DMS 273 treated with DMSO at 0.1 percent for 48 hours (cell line): Measurements from ENCODE around the gene GPAM.
"Not testable (repeated sequence)": the region's sequence is repeated elsewhere in the genome, so short reads cannot be mapped to it uniquely, and the experiment has no call there.

Experiments used
- DNase-seq: peaks from one replicate; lab custom pipeline; 2025; lab: John Stamatoyannopoulos, UW

Gene GPAM

GRCh38 chr10:112132435-112132834, 51.1 kb downstream of the GPAM start:
- no peak for DNase-seq

GRCh38 chr10:112131996-112132395, 51.6 kb downstream of the GPAM start:
- DNase-seq: no peak

- DNase-seq: no peak
Observed at GRCh38 chr10:112131346-112131745, 52.2 kb downstream of the GPAM start.

- no peak for DNase-seq
Observed at GRCh38 chr10:112126901-112127300, 56.7 kb downstream of the GPAM start.

- DNase-seq: no peak
Observed at GRCh38 chr10:112126172-112126571, 57.4 kb downstream of the GPAM start.

- no peak for DNase-seq
Observed at GRCh38 chr10:112124866-112125265, 58.7 kb downstream of the GPAM start.

- no peak for DNase-seq
Observed at GRCh38 chr10:112122827-112123226, 60.7 kb downstream of the GPAM start.

- no peak for DNase-seq
Observed at GRCh38 chr10:112120491-112120890, 63.1 kb downstream of the GPAM start.

- DNase-seq: no peak
Observed at GRCh38 chr10:112115781-112116385, 67.7 kb downstream of the GPAM start.

GRCh38 chr10:112109779-112110178, 73.8 kb downstream of the GPAM start:
- DNase-seq: not testable (repeated sequence)
